GM12864 (cell line): ENCODE results near the gene SPOCK1.

ENCODE experiments used
- DNase-seq: peaks from one replicate; pipeline ENCODE4 v3.0.0-alpha.2; 2011; ENCODE audit warnings: low read depth
- H3K4me3 ChIP-seq: 2 replicates; pipeline ENCODE4 v1.5.1; 2011; ENCODE audit warnings: mild to moderate bottlenecking, low read depth, low read length, control low read depth
- TF ChIP-seq, protein P1 (sequence below): IDR thresholded peaks from 2 replicates; pipeline ENCODE4 v1.5.1; 2011; ENCODE audit warnings: low read depth, mild to moderate bottlenecking, moderate library complexity, low read length, control low read depth, inconsistent platforms; ENCODE audit errors: missing control alignments

Gene SPOCK1

GRCh38 chr5:137101544-137101943 lies 397.6 kb downstream of the SPOCK1 start:
- TF ChIP-seq, protein P1, sequence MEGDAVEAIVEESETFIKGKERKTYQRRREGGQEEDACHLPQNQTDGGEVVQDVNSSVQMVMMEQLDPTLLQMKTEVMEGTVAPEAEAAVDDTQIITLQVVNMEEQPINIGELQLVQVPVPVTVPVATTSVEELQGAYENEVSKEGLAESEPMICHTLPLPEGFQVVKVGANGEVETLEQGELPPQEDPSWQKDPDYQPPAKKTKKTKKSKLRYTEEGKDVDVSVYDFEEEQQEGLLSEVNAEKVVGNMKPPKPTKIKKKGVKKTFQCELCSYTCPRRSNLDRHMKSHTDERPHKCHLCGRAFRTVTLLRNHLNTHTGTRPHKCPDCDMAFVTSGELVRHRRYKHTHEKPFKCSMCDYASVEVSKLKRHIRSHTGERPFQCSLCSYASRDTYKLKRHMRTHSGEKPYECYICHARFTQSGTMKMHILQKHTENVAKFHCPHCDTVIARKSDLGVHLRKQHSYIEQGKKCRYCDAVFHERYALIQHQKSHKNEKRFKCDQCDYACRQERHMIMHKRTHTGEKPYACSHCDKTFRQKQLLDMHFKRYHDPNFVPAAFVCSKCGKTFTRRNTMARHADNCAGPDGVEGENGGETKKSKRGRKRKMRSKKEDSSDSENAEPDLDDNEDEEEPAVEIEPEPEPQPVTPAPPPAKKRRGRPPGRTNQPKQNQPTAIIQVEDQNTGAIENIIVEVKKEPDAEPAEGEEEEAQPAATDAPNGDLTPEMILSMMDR = no peak
- no peak overlapping the region for H3K4me3 ChIP-seq
- DNase-seq = no peak

- TF ChIP-seq, protein P1 = no peak
- DNase-seq = no peak
These were observed 399.5 kb downstream of the SPOCK1 start for GRCh38 chr5:137099651-137100050.

DNA sequence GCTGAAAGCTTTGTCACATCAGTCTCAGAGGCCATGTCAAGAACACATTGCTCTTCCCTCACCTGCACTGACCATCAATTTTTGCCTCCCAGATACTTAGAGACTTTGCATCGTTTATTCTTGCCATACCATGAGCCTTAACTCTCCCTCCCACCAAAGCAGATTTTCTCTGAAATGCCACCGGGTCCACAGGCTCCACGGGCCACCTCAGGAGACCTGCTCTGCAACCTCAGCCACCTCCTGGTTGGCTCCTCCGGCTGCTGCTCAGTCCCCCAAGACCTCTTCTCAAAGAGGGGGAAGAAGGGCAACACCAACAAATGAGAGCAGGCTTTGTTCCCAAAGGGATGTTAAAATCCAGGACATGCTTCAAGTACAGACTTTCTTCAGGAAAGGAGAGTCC lies 400.5 kb downstream of the SPOCK1 start:
- no peak for DNase-seq
- TF ChIP-seq, protein P1 = no peak

More at GRCh38 chr5:137099651-137100050, 399.5 kb downstream of the SPOCK1 start:
- H3K4me3 ChIP-seq = no peak overlapping the region

GRCh38 chr5:137098238-137098637 lies 400.9 kb downstream of the SPOCK1 start:
- no peak for DNase-seq
- TF ChIP-seq, protein P1 = no peak
- no peak overlapping the region for H3K4me3 ChIP-seq

More for the DNA sequence above, 400.5 kb downstream of the SPOCK1 start:
- H3K4me3 ChIP-seq = no peak overlapping the region

DNA sequence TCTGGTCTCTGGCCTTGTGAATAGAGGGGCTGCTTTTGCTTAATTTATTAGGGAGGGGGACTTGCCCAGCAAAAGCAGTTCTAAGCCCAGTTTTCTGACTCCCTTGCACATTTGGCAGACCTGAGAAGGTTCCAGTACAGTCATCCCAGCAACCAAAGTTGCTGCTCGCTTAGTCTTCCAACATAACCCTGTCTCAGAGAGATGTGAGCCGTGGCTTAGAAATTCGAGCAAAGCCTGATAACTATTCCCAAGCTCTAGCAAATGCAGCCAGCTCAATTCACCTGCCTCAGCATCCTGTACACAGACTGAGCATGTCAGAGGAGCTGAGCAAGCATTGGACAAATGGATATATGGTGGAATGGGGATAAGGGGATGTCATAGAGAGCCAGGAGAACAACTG lies 401.9 kb downstream of the SPOCK1 start:
- no peak for DNase-seq
- TF ChIP-seq, protein P1 = no peak
- H3K4me3 ChIP-seq = no peak overlapping the region

DNA sequence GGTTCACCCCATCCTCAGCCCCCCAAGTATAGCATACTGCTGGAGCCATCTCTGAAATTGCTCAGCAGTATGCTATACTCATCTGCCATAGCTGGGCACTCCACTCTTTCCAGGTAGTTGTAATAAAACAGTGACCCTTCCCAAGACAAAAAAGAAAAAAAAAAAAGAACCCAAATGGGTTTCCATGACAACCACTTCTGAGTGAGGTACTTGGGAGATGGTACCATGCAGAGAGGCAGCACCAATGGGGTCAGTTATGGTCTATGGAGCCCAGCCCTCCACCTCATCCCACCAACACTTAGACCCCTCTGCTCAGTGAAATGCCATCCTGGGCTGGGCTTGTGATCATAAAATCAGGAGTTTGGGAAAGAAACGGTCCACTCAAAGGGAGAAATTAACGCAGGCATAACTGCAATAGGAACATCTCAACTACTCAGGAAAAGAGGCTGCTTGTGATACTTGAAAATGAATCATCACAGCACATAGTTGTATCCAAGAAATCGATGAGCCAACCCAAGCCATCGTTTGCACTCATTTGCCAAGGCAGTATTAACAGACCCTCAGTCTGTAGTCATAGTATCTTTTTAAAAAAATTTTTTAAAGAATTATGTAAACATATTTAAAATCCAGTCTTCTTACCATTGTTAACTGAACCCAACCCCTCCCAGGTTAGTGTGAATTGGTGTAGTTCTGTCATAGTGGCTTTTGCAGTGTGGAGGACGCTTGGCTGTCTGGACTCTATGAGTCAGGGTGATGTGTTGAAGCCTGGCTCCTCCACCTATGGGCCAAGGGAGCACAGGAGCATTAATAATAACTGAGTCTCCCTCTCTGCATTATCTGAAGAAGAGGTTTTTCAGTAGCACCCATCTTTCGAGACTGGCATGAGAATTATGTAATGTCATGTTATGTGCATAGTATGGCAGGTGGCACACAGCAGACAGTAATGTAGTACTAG lies 402.7 kb downstream of the SPOCK1 start:
- no peak for DNase-seq
- no peak overlapping the region for H3K4me3 ChIP-seq
- TF ChIP-seq, protein P1 = no peak

- TF ChIP-seq, protein P1 = no peak
- no peak for DNase-seq
- H3K4me3 ChIP-seq = no peak overlapping the region
These were observed 403.5 kb downstream of the SPOCK1 start for GRCh38 chr5:137095597-137095996.
